HG02981 (cell line): ENCODE results near the gene NCLN.
A peak's percentile ranks its signal among the peaks of the same experiment; 100 is the strongest.
"Not testable (repeated sequence)": the region's sequence is repeated elsewhere in the genome, so short reads cannot be mapped to it uniquely, and the experiment has no call there.

Experiments used
- ATAC-seq: cut with Tn5 transposase; IDR thresholded peaks from one replicate; pipeline ENCODE4 v1.9.1; 2021; ENCODE audit warnings: mild to moderate bottlenecking, moderate library complexity; ENCODE audit not compliant: unreplicated experiment

Gene NCLN

DNA sequence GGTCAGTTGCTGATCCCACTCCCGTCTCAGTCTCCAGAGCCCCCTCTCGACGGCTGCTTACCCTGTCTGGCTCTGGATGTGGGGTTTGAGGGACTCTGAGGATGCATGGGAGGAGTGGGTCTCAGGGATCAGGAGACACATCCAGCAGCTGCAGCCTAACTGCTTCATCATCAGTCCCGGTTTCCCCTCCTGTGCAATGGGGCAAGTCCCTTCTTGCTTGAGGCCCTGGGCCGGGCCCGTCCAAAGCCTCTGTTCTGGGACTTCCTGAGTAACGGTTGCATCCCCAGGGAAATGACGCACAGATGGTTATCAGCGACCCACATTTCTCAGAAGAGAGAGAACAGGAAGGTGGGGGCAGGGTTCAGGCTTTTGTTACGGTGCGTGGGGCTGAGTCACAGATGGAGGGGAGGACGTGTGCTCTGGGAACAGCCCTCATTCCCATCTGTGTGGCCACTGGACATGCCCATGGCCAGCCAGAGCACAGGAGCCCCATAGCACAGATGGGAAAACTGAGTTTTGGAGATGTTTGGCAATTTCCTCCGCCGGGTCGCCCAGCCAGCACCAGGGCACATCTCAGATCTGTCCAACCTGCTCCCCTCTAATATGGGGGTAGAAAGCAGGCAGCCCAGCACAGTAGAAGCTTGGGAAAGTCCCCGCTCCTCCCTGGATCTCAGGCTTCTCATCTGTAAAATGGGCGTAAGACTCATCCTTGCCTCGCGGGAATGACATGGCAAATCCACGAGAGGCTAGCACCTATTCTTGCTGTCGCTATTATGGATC is 30.6 kb upstream of the NCLN start:
- ATAC-seq: peak; percentile 70

DNA sequence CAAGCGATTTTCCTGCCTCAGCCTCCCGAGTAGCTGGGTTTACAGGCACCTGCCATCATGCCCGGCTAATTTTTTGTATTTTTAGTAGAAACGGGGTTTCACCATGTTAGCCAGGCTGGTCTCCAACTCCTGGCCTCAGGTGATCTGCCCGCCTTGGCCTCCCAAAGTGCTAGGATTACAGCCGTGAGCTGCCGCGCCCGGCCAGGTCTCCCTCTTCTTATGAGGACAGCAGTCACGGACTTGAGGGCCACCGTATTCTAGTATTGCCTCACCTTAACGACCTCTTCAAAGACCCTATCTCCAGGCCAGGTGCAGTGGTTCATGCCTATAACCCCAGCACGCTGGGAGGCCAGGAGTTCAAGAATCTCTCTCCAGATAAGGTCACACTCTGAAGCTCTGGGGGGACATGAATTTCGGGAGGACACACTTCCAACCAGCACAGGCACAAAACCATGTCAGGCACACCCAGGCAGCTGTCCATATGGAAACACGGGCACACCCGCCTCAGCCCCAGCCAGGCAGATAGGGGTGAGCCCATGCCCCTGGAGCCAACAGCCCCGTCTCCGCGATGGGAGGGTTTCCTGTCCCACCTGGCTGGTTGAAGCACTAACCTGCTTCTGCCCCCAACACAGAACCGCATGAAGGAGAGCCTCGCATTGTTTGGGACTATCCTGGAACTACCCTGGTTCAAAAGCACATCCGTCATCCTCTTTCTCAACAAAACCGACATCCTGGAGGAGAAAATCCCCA is 28.5 kb upstream of the NCLN start:
- ATAC-seq: no peak

DNA sequence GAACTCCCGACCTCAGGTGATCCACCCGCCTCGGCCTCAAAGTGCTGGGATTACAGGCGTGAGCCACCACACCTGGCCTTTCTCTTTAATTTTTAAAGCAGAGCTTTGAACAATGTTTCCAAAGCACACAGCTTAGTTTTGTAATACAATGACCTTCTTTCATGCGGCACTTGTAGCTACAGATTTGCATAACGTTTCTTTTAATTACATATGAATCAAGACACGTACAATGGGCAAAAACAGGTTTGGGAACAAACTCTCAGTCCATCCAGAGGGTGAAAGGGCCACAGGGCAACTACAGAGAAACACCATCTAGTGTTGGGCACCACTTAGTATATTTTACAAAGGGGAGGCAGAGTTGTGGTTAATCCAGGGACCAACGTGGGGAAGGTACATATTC is 26.2 kb upstream of the NCLN start:
- ATAC-seq: no peak

DNA sequence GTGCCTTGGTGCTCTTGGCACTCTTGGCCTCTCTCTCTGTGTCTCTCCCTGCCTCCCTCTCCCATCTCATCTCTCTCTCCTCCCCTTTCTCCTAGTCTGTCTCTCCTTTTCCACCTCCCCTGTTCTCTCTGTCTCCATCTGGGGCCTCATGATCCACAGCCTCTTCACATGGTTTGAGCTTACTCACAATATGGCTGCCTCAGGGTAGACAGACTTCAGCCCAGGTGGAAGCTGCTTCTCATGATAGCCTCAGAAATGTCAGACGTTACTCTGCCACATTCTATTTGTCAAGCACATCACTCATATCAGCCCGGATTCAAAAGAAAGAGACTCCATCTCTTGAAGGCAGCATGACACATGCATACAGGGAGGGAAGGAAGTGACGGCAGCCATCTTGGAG is 25.5 kb upstream of the NCLN start:
- no peak for ATAC-seq

DNA sequence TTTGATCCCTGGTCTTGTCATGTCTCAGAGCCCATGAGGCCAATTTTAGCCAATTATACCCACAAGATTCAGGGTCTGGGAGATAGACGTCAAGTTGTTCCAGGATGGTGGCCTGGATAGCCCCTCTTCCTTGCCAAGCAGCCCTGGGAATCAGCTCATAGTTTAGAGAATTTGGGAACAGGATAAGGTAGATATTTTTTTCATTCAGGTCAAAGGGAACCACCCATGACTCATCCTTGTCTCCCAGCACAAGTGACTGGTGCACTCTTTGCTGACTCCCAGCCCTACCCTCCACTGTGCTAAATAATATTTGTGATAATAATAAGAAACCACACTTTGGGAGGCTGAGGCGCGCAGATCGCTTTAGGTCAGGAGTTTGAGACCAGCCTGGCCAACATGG is 24.3 kb upstream of the NCLN start:
- ATAC-seq: no peak

DNA sequence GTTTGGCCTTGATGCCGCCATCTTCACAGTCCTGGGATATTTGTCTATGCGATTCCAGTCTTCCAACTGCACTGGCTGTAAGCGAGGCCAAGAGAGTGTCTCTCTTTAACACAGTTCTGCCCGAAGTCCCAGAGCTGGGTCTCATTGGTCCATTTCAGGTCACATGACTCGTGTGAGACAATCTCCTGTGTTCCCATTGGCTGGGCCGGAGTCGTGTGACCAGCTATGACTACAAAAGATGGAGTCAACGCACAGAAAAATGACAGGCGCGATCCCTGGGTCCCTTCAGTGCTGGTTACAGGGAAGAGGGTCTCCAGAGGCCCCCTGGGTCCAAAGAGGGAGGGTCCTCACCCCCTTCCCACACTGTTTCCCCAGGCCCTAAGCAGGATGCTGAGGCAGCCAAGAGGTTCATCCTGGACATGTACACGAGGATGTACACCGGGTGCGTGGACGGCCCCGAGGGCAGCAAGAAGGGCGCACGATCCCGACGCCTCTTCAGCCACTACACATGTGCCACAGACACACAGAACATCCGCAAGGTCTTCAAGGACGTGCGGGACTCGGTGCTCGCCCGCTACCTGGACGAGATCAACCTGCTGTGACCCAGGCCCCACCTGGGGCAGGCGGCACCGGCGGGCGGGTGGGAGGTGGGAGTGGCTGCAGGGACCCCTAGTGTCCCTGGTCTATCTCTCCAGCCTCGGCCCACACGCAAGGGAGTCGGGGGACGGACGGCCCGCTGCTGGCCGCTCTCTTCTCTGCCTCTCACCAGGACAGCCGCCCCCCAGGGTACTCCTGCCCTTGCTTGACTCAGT is 23.1 kb upstream of the NCLN start:
- ATAC-seq: no peak

DNA sequence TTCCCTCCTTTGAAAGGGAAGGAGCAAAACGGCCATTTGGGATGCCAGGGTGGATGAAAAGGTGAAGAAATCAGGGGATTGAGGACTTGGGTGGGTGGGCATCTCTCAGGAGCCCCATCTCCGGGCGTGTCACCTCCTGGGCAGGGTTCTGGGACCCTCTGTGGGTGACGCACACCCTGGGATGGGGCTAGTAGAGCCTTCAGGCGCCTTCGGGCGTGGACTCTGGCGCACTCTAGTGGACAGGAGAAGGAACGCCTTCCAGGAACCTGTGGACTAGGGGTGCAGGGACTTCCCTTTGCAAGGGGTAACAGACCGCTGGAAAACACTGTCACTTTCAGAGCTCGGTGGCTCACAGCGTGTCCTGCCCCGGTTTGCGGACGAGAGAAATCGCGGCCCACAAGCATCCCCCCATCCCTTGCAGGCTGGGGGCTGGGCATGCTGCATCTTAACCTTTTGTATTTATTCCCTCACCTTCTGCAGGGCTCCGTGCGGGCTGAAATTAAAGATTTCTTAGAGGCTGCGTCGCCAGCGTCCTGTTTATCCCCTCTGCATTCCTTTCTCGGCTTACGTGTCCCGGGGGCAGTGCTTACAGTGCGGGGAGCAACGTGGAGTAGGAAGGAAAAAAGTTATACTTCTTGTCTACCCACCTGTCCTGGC is 22.4 kb upstream of the NCLN start:
- ATAC-seq: no peak

DNA sequence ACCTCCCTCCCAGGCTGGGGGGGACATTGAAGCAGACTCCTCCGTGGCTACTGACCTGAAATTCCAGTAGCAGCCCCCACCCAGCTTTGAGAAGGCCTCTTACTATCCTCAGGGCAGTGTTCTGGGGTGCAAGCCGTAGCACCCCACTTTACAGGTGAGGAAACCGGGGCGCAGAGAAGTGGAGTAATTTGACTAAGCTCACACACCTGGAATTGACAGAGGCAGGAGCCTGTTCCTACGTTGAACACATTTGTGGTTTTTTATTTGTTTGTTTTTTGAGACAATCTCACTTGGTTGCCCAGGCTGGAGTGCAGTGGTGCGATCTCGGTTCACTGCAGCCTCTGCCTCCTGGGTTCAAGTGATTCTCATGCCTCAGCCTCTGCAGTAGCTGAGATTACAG is 21.8 kb upstream of the NCLN start:
- no peak for ATAC-seq

DNA sequence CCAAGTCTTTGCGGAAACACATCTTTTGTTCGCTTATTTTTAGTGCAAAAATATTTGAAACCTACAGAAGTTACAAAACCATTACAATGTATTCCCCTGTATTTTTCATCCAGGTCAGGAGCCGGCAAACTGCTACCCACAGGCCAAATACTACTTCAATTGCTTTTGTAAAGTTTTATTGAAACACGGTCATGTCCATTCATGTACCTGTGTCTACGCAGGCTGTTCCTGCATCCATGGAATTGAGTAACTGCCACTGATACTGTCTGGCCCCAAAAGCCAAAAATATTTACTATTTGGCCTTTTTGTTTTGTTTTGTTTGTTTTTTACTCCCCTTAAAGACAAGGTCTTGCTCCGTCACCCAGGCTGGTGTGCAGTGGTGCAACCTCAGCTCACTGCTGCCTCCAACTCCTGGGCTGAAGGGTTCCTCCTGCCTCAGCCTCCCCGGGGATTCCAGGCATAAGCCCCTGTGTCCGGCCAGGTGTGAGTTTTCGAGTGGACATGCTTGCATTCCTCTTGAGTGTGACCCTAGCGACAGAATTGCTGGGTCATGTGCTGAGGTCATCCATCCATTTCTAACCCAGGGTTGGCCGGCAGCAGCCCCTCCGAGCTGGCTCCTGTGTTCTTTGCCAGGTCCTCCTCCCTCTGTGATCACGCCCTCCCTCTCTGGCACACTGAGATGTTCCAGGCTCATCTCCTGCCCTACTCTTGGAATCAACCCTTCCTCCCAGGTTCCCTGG is 18.0 kb upstream of the NCLN start:
- ATAC-seq: no peak

DNA sequence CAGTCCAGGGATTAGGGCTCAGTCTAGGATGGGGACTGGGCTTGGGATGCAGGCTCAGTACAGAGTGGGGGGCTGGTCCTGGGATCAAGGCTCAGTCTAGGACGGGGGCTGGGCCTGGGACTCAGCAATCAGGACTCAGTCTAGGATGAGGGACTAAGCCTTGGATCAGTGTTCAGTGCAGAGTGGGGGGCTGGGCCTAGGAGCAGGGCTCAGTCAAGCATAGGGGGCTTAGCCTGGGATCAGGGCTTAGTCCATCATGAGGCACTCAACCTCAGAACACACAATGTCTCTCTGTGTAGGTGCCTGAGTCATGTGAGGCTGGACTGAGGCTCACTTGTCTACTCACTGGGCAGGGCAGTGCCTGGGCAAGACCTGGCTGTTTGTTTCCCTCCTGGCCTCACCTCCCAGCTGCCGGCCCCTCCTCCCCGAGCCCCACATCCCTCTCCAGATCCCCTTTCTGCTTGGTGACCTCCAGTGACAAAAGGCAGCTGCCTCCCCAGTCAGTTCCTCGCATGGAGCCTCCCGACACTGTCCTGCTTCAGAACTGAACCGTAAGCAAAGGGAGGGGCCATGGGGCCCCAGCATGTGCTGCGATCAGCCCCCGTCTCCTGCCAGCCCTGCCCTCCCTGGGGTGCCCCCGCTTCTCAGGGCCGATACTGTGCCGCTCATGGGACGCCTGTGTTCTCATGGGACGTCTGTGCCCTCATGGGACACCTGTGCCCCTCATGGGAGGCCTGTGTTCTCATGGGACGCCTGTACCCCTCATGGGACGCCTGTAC is 13.6 kb upstream of the NCLN start:
- no peak for ATAC-seq

DNA sequence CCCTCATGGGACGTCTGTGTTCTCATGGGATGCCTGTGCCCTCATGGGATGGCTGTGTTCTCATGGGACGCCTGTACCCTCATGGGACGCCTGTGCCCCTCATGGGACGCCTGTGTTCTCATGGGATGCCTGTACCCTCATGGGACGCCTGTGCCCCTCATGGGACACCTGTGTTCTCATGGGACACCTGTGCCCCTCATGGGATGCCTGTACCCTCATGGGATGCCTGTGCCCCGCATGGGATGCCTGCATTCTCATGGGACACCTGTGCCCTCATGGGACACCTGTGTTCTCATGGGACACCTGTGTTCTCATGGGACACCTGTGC is 13.1 kb upstream of the NCLN start:
- ATAC-seq: not testable (repeated sequence)

DNA sequence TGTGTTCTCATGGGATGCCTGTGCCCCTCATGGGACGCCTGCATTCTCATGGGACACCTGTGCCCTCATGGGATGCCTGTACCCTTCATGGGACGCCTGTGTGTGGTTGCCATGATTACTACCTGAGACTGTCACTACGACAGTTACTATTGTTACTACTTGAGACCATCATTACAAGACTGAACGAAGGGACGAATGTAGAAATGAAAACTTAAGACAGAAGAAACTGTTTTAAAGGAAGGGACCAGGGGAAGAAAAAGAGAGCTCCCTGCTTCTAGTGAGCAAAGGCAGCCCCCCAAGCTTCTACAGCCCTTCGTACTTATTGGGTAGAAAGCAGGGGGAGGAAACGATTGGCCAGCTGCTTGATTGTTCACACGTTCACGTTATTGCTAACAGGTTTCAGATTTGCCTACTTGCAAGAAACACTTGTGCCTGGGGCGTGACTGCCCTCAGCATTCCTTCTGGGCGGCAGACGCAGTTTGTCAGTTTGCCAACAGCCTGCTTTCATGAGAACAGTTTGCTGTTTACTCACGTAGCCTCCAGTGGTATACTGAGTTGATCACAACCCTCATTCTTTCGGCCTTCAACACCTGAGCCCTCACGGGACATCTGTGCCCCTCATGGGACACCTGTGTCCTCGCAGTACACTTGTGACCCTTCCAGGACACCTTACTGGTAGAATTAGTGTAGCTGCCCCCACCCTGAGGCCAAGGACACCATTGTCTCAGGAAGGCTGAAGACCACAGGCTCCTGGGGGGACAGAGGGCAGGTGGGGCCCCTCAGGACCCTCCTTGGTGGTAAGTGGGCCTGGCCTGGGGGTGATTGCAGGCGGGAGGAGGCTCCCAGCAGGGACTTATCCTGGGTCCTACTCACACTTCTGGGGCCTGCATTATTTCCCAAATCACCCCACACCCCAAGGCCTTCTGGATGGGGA is 9.7 kb upstream of the NCLN start:
- no peak for ATAC-seq

DNA sequence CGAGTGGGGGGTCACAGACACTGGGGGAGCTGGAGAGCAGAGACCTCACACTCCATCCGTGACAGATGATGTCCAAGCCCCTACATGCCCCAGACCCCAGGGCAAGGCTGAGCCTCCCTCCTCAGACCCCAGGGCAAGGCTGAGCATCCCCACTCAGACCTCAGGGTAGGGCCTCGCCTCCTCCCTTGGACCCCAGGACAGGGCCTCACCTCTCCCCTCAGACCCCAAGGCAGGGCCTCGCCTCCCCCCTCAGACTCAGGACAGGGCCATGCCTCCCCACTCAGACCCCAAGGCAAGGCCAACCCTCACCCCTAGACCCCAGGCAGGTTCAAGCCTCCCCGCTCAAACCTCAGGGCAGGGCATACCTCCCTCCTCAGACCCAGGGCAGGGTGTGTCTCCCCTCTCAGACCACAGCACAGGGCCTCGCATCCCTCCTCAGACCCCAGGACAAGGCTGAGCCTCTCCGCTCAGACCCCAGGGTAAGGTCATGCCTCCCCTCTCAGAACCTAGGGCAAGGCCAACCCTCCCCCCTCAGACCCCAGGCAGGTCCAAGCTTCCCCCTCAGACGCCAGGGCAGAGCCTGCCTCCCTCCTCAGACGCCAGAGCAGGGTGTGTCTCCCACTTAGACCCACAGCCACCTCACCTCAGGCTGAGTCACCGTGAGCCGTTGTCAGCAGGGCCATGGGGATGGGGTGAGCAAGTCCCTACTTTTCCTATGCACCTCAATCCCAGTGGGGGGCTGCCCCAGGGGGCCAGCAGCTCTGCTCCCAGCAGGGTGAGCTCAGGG is 8.8 kb upstream of the NCLN start:
- no peak for ATAC-seq

DNA sequence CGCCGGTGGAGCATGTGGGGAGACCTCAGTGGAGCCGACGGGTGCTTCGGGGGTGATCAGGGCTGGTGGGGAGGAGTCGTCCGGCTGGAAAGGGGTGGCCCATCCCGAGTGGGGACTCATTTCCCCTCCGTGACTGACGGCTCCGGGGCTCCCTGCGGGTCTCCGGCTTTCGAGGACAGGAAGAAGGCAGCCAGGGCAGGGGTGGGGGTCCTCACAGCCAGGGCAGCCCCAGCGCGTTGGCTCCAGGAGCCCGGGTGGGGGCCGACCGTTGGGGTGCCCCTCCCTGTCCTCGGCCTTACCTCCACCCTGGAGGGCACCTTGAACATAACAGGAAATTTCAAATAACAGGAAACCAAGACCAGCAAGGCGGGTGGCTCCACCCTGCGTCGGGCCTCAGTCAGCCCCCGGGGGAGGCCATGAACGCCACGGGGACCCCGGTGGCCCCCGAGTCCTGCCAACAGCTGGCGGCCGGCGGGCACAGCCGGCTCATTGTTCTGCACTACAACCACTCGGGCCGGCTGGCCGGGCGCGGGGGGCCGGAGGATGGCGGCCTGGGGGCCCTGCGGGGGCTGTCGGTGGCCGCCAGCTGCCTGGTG is 7.3 kb upstream of the NCLN start, which contains the start of gene S1PR4:
TSS of gene S1PR4 (plus strand) at position 393 of the 596 bp plus-strand sequence. CDS start at position 417, 24 bp downstream.
- ATAC-seq: no peak

DNA sequence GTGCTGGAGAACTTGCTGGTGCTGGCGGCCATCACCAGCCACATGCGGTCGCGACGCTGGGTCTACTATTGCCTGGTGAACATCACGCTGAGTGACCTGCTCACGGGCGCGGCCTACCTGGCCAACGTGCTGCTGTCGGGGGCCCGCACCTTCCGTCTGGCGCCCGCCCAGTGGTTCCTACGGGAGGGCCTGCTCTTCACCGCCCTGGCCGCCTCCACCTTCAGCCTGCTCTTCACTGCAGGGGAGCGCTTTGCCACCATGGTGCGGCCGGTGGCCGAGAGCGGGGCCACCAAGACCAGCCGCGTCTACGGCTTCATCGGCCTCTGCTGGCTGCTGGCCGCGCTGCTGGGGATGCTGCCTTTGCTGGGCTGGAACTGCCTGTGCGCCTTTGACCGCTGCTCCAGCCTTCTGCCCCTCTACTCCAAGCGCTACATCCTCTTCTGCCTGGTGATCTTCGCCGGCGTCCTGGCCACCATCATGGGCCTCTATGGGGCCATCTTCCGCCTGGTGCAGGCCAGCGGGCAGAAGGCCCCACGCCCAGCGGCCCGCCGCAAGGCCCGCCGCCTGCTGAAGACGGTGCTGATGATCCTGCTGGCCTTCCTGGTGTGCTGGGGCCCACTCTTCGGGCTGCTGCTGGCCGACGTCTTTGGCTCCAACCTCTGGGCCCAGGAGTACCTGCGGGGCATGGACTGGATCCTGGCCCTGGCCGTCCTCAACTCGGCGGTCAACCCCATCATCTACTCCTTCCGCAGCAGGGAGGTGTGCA is 6.6 kb upstream of the NCLN start:
- no peak for ATAC-seq

DNA sequence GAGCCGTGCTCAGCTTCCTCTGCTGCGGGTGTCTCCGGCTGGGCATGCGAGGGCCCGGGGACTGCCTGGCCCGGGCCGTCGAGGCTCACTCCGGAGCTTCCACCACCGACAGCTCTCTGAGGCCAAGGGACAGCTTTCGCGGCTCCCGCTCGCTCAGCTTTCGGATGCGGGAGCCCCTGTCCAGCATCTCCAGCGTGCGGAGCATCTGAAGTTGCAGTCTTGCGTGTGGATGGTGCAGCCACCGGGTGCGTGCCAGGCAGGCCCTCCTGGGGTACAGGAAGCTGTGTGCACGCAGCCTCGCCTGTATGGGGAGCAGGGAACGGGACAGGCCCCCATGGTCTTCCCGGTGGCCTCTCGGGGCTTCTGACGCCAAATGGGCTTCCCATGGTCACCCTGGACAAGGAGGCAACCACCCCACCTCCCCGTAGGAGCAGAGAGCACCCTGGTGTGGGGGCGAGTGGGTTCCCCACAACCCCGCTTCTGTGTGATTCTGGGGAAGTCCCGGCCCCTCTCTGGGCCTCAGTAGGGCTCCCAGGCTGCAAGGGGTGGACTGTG is 5.9 kb upstream of the NCLN start:
- ATAC-seq: no peak
